ENCODE data around the gene MBOAT1. TPM values are rescaled to one million over a fixed set of nuclear protein-coding genes. Genes with fewer than 3 reads are reported as not detected.

MBOAT1 gene
- polyA plus RNA-seq, 1 of the 3 experiments (the other 2 are of a cell fraction) = 3.0 TPM

GRCh38 chr6:20058121-20058905 is 154.0 kb downstream of the MBOAT1 start:
- Histone ChIP-seq H3K79me2 (ENCODE audit: insufficient read depth) (no peaks in the 10 kb centered on the region), H3K9me3 (no peaks in the 10 kb centered on the region), H3K27ac (ENCODE audit: low read depth in 2 of 2, low read length in 1 of 2) (no peak overlapping the region), H3K9ac (no peak overlapping the region), H3K27me3 (ENCODE audit: insufficient read depth) (no peaks in the 10 kb centered on the region), H3K9me2 (no peaks in the 10 kb centered on the region), H4K20me1 (ENCODE audit: insufficient read depth) (no peaks in the 10 kb centered on the region), H2AFZ (ENCODE audit: low read depth) (no peak overlapping the region), H3K36me3 (replicated peaks in 1 of 2; ENCODE audit: control insufficient read depth in 1 of 2, insufficient read depth in 2 of 2, low read length in 1 of 2) (no peaks in the 10 kb centered on the region), H3F3A (replicated peaks; ENCODE audit: insufficient read depth) (no peaks in the 10 kb centered on the region), H3K4me2 (no peak overlapping the region), H3K4me3 (ENCODE audit: low read depth in 2 of 2, low read length in 1 of 2) (no peak overlapping the region), H3K4me1 (ENCODE audit: control insufficient read depth in 1 of 2, insufficient read depth in 2 of 2, low read depth in 1 of 2, low read length in 1 of 2) (no peaks in the 10 kb centered on the region)
- POLR2A ChIA-PET = interaction anchor here (0.6 kb wide), 1 partner anchor 1794 kb away, joined by 3 read pairs; no protein-coding TSS in a partner anchor
- TF ChIP-seq ELF1 (IDR thresholded peaks at IDR 0.05) = no peak
- no peak for TF ChIP-seq JUND (IDR thresholded peaks at IDR 0.05)
- TF ChIP-seq TEAD4 (IDR thresholded peaks at IDR 0.05; ENCODE audit: borderline replicate concordance, insufficient read depth) = no peak
- no peak for TF ChIP-seq YY1 (IDR thresholded peaks at IDR 0.05; ENCODE audit: low read depth)
- no peak for TF ChIP-seq SMC3 (IDR thresholded peaks at IDR 0.05; ENCODE audit: low read depth, low read length)
- TF ChIP-seq, protein P1, sequence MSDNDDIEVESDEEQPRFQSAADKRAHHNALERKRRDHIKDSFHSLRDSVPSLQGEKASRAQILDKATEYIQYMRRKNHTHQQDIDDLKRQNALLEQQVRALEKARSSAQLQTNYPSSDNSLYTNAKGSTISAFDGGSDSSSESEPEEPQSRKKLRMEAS (IDR thresholded peaks at IDR 0.05; ENCODE audit: low read depth) = no peak
- no peak for TF ChIP-seq NRF1 (IDR thresholded peaks at IDR 0.05; ENCODE audit: low read depth, low read length)
- no peak for TF ChIP-seq MEF2A (IDR thresholded peaks at IDR 0.05; ENCODE audit: borderline replicate concordance, low read depth)
- TF ChIP-seq NFIC (IDR thresholded peaks at IDR 0.05; ENCODE audit: borderline replicate concordance) = no peak
- no peak for TF ChIP-seq TAF1 (IDR thresholded peaks at IDR 0.05; ENCODE audit: borderline replicate concordance, low read depth, low read length)
- TF ChIP-seq FOXJ3 (CRISPR knock-in tag; IDR thresholded peaks at IDR 0.05) = no peak
- no peak for TF ChIP-seq EP300 (IDR thresholded peaks at IDR 0.05; ENCODE audit: borderline replicate concordance in 1 of 2, low read depth in 1 of 2, low read length in 1 of 2)
- no peak for TF ChIP-seq PBX3 (IDR thresholded peaks at IDR 0.05)
- no peak for TF ChIP-seq IRF3 (IDR thresholded peaks at IDR 0.05; ENCODE audit: low read depth, low read length)
- TF ChIP-seq GABPA (IDR thresholded peaks at IDR 0.05; ENCODE audit: low read depth) = no peak
- no peak for DNase-seq
- WGBS (ENCODE audit: low lambda C conversion rate) = 64% methylated on average over 16 of the region's 16 CpGs
- CTCF ChIA-PET = no interaction called here

All from SK-N-SH (cell line).